GM18499 (cell line): ENCODE data around the gene SPDYE11.
"Not testable (repeated sequence)": the region's sequence is repeated elsewhere in the genome, so short reads cannot be mapped to it uniquely, and the experiment has no call there.

Source experiments
- ATAC-seq: cut with Tn5 transposase; IDR thresholded peaks from one replicate; pipeline ENCODE4 v1.9.1; 2021; ENCODE audit warnings: moderate number of reproducible peaks; ENCODE audit not compliant: insufficient read depth, unreplicated experiment

SPDYE11 gene, protein sequence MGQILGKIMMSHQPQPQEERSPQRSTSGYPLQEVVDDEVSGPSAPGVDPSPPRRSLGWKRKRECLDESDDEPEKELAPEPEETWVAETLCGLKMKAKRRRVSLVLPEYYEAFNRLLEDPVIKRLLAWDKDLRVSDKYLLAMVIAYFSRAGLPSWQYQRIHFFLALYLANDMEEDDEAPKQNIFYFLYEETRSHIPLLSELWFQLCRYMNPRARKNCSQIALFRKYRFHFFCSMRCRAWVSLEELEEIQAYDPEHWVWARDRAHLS

DNA sequence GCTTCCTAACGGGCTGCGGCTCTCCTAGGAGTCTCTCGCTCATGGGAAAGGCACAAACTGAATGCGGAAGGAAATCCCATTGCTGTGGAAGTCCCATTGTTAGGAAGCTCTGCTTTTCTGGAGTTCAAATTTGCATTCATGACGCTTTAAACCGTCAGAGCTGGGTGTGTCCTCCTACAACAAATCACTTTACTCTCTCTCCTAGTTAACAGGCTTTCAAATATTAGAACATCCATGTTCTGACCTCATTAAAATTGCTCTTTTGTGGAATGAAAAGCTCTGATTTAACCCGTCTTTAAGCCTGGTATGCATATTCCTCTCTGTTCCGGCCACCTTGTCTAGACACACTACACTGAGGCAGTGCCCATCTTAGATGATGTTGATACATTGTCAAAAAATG lies at the start of gene SPDYE11:
Gene SPDYE11, minus strand, starts transcription at position 101 of the 400 bp plus-strand sequence. CDS start 1,800 bp downstream, outside the sequence.
- not testable (repeated sequence) for ATAC-seq

DNA sequence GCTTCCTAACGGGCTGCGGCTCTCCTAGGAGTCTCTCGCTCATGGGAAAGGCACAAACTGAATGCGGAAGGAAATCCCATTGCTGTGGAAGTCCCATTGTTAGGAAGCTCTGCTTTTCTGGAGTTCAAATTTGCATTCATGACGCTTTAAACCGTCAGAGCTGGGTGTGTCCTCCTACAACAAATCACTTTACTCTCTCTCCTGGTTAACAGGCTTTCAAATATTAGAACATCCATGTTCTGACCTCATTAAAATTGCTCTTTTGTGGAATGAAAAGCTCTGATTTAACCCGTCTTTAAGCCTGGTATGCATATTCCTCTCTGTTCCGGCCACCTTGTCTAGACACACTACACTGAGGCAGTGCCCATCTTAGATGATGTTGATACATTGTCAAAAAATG lies 28.2 kb upstream of the SPDYE11 start, which contains the start of gene SPDYE9:
Gene SPDYE9, minus strand, starts transcription at position 101 of the 400 bp plus-strand sequence. CDS start 1,800 bp downstream, outside the sequence.
- ATAC-seq, result not testable (repeated sequence)

DNA sequence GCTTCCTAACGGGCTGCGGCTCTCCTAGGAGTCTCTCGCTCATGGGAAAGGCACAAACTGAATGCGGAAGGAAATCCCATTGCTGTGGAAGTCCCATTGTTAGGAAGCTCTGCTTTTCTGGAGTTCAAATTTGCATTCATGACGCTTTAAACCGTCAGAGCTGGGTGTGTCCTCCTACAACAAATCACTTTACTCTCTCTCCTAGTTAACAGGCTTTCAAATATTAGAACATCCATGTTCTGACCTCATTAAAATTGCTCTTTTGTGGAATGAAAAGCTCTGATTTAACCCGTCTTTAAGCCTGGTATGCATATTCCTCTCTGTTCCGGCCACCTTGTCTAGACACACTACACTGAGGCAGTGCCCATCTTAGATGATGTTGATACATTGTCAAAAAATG lies 28.0 kb downstream of the SPDYE11 start, which contains the start of gene SPDYE8:
Gene SPDYE8, minus strand, starts transcription at position 101 of the 400 bp plus-strand sequence. CDS start 1,800 bp downstream, outside the sequence.
- not testable (repeated sequence) for ATAC-seq

DNA sequence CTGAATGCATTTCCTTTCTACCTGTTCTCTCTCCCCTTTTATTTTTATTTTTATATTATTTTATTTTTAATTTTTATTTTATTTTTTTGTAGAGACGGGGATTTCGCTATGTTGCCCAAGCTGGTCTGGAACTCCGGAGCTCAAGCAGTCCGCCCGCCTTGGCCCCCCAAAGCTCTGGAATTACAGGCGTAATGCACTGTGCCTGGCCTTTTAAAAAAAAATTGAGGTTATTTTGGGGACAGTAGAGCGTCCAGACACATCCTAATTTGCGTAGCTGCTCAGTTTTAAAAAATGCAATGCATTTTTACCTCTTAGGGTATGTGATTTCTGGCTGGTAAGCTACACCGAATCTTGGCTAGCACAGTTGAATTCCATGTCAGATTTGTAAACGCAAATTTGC lies 51.2 kb downstream of the SPDYE11 start:
- ATAC-seq, result not testable (repeated sequence)

DNA sequence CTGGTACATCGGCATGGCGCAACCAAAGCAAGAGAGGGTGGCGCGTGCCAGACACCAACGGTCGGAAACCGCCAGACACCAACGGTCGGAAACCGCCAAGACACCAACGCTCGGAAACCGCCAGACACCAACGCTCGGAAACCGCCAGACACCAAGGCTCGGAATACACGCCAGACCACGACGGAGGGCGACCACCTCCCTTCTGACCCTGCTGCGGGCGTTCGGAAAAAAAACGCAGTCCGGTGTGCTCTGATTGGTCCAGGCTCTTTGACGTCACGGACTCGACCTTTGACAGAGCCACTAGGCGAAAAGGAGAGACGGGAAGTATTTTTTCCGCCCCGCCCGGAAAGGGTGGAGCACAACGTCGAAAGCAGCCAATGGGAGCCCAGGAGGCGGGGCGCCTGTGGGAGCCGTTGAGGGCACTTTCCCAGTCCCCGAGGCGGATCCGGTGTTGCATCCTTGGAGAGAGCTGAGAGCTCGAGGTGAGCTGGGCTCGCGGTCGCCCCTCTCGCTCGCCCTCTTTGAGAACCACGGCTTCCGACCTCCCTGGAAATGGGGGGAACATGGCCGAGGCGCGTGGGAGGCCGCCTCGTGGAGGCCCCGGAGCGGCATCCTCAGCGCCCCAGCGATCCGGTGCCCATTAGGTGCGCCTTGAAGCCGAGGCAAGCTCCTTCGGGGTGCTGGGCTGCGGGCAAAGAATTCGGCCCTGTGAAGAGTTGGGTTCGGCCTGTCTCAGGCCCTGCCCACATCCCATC lies 51.8 kb downstream of the SPDYE11 start:
- peak; percentile 45 for ATAC-seq

DNA sequence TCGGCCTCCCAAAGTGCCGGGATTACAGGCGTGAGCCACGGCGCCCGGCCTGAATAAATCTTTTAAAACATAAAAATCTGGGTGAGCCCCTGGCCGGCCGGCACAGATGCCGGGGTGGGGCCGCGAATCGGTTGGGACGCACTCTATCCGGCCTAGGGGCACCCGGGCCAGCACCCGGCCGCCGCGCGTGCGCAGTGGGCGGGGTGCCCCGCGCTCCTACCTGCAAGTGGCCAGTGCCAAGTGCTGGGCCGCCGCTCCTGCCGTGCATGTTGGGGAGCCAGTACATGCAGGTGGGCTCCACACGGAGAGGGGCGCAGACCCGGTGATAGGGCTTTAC lies 52.4 kb downstream of the SPDYE11 start:
- ATAC-seq, result peak; percentile 44

DNA sequence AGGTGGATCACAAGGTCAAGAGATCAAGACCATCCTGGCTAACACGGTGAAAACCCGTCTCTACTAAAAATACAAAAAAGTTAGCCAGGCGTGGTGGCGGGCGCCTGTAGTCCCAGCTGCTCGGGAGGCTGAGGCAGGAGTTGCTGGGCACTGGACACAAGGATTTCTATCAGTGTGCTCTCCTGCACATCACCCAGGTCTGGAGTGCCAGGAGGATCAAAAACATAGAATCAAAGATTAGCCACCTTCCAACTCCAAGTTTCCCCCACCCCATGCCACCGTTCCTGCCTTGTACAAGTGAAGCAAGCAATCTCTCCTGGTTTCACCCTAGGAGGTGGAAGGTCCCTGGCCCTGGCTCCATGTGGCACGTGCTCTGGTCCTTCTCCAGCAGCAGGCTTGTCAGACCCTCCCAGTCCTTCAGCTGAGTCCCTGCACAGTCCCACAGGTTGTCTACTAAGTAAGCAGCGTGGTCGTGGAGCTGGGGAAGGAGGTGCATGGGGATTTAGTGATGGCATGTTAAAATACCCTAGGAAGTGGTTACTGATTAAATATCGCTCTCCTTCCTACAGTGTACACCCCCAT lies 59.7 kb downstream of the SPDYE11 start:
- ATAC-seq, result not testable (repeated sequence)
